Right renal cortex interstitium (tissue), 3 donors: ENCODE results near the gene ITIH5. TPM values are rescaled to one million over a fixed set of nuclear protein-coding genes. Genes with fewer than 3 reads are reported as not detected.
"Not testable (repeated sequence)": the region's sequence is repeated elsewhere in the genome, so short reads cannot be mapped to it uniquely, and the experiment has no call there.

Experiments
- DNase-seq, 3 donors: peaks; one replicate each; pipeline ENCODE4 v3.0.0-alpha.2; 2013; ENCODE audit warnings: low read depth in 3 of 3, low spot score in 2 of 3
- polyA plus RNA-seq, 3 donors: library from polyadenylated mRNA; unstranded; fragments of 120-200 nt; gene quantifications; one replicate each; pipeline ENCODE4 v1.2.1, GENCODE V29; 2013; ENCODE audit not compliant: insufficient read length in 3 of 3

ITIH5 gene
- polyA plus RNA-seq, 3 donors = 21.9 to 25.9 (median 24.2) TPM

DNA sequence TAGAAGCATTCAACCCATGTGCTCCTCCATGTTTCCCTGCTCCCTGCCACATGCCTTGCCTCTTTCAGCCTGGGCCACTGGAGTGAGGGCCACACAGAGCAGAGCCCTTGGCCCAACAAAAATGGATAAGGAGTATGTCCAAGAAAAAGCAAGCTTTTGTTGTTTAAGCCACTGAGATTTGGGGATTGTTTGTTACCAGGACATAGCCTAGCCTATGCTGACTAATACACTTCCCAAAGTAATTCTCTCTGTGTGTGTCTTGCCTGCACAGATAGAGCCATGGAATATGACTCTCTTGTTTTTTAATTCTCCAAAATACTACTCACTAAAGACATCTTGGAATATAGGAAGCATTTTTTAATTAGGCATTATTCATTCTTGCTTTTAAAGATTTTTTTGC is 22.8 kb upstream of the ITIH5 start:
- no peak for DNase-seq

DNA sequence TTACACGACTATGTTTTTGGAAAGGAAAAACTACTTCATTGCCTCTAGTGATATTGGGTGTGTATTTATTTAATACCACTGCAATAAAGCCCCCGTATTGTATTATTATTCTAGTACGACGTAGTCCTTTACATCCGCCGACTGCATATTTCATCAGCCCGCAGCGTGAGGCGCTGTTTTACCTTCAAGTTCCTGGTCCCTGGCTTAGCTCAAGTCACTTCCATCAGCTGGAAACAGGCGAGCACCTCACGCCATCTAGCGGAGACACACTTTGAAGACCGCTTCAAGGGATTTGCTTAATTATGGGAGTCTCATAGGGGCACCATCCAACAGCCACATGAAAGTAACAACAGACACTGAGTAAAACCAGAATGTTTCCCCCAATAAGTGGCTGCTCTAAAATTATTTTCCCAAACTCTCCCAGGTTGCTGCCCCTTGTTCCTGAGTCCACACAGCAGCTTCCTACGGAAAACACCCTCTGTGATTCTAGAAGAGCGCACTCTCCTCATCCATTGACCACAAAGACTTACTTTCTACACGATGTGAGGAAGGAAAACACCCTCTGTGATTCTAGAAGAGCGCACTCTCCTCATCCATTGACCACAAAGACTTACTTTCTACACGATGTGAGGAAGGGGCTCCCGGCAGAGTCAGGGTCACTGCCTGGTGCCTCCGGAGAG is 20.6 kb upstream of the ITIH5 start:
- peak; percentile 71 to 77 (median 74) for DNase-seq

DNA sequence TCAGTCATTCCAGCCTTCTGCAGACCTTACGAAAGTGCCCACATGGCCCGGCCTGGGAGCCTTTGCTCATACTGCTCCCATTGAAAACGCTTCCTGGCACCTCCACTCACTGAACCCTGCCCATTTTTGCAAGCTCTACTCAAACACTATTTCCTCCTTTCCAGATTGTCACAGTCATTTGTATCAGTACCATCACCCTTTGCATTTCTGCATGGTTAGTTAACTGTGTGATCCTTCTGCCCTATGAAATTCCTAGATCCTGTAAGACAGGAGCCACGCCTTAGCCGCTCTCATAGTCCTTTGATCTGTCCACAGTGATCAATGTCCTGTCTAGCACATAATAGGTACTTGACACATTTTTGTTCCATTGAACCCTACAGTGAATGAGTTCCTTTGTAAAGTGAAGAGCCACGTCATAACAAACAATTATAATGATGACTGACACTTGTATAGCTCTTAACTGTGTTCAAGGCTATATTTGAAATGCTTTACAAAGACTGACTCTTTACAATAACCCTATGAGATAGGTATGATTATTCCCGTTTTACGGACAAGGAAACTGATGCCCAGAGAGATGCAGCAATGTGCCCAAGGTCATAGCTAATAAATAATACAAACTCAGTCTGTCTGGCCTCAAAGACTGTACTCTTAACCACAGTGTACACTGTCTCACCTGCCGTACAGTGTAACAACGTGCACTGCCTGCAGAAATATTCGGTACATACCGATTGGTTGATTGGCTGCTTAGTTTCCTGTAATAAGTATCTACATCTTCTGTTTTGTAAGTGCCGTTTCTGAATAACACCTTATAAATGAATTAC is 19.8 kb upstream of the ITIH5 start:
- DNase-seq = no peak

DNA sequence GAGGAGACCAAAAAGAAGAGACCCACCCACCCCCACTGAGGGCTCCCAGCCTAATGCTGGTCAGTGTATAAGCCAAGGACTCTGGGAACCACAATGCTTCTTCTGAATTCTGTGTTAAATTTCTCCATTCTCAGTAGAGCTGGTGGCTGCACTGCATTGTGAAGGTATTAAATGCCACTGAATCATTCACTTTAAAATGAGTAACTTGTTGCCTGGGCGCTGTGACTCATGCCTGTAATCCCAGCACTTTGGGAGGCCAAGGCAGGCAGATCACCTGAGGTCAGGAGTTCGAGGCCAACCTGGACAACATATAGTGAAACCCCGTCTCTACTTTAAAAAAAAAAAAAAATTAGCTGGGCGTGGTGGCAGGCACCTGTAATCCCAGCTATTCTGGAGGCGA is 13.3 kb upstream of the ITIH5 start:
- DNase-seq = not testable (repeated sequence)

DNA sequence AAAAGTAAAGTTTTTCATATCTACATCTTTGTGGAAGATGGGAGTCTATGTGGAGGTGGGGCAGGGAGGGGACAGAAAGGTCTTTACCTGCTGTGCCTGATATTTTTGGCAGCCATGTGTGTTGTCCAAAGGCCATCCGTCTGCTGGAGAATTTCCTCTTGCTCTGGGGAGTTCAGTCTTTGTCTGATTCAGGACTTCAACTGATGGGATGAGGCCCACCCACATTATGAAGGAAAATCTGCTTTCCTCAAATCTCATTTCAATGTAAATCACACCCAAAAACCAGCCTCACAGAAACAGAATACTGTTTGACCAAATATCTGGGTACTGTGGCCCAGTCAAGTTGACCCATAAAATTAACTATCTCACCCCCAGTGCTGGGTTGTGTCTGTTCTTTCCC is 12.5 kb upstream of the ITIH5 start:
- DNase-seq = no peak

DNA sequence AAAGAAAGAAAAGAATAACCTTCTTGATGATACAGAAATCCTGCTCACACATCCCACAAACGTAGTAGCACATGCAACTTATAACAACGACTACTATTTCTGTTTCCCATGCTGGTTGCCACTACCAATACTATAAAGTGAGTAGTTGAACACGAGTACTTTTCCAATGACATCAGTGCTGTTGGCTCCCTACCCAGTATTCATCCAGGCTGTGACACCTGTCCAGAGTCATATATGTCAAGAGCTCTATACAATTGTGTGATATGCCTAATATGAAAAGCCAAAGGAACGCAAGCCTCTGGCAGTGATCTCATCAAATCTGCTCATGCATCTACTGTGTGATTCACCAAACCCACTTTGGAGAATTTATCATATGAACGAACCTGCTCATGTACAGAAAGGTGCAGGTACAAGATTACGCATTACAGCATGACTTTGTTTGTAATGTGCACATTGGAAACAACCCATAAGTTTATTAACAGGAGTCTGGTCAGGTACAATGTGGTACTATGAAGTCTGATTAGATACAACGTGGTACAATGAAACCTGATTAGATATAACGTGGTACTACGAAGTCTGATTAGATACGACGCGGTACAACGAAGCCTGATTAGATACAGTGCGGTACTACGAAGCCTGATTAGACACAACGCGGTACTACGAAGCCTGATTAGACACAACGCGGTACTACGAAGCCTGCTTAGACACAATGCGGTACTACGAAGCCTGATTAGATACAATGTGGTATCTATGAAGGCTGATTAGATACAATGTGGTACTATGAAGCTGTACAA is 5.8 kb upstream of the ITIH5 start:
- DNase-seq = no peak

DNA sequence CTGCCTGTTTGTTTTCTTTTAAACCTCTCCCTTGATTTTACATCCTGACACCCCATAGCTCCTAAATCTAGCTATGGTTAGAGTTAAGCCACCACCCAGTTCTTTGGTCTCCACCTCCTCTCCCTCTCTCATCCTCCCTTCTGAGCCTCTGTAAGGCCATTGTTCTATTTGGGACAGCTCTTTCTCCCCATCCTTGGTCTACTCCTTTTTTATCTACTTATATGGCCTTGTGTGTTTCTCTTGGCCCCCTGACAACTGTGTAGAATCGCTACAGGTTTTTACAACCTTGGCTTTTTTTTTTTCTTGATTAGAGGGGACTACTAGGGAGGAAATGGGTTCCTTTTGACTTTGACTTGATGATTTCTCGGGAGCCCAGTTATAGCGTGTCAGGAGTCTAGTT is 3.4 kb upstream of the ITIH5 start:
- no peak for DNase-seq

DNA sequence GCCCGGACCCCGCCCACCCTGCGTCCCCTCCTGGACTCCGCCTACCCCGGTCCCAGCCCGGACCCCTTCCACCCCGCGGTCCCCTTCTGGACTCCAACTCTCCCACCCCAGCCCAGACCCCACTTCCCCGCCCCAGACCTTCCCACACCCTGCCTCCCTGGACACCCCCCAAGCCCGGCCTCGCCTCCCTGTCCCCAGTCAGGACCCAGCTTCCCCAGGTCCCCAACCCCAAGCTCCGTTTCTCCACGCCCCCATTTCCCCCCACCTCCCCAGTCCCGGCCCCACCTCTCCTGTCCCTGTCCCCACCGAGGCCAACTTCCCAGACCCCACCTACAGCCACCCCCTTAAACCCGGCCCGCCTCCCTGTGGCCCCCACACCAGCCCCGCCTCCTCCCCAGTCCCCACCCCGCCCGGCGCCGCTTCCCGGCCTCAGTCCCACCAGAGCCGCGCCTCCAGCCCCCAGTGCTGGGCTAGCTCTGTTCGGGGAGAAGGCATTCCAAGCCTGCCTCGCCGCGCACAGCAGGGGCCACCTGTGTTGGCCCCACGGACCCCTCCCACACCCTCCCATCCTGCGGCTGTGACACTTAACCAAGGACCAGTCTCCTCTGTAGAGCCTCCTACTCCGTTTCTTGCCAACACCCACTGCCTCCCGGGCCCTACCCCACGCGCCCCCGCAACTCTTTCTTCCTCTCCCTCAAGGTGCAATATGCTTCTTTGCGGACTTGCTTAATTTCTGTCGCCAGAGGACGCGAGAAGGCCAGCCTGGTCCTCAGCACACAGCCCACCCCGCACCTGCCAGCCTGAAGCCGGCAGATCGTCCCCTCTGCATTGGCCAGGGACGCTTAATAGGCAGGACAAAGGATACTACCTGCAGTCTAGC is 736 bp upstream of the ITIH5 start:
- no peak for DNase-seq

DNA sequence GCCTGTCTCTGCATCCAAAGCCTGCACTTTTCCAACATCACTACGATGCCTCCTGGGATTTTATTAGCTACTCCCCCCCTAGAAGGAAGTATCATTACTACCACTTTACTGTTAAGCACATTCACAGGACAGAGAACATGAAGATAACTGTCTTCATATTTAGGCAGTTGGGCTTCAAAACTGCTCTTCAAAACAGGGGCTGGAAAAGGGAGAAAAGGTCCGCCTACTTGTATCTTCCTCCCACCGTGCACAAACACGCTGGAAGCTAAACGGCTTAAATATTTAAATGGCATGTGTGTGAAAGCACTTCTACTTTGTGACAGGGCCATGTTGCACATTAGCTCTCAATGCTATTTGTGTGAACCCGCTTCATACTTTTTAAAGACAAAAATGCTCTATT is 999 bp downstream of the ITIH5 start:
- no peak for DNase-seq

DNA sequence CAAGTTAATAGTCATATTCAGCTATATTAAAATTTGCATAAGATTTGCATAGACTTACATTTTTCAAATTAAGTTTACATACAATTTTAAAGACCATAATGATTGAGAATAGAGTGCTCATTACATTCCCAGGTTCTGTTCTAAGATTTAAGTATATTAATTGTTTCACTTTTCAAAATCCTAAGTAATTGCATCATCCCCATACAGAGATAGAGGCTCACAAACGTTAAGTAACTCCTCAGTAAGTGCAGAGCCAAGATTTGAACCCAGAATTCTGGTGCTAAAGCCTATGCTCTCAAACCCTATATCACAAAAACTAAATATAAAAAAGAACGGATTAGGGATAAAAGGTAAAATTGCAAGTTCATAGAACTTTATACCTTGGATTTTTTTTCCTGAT is 2.1 kb downstream of the ITIH5 start:
- DNase-seq = no peak

DNA sequence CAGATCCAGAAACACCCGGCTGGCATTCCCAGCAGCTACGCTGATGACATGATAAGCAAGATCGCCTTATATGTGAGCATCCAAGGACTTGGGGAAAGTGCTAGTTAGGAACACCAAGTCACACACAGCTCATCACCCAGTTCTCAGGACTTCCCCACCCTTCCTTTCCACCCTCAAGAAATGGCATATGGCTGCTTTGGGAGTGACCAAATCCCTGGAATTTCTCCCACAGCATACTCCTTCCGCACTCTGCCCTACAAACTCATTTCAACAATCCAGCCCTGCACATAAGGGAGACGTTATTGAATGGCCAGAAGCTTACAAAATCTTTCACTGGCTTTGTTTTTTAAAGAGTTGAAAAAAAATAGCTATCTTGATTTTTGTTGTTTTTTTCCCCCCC is 4.2 kb downstream of the ITIH5 start:
- DNase-seq = no peak

DNA sequence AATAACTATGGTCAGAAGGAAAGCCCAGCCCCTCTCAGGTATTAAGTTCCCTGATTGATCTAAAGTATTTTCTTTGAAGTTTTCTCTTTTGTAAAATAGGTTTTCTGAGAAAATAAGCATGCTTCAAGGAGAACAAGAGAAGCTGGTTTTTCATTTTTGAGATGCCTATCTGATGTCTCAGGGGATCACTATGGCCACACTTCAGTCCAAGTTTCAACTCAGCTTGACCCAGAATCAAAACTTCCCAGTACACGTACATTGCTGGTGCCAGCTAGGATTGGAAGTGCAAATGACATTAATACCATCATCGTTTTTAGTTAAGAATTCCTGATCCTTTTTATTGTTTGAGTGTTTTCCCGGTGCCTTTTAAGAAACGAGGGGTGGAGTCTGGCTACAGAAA is 7.2 kb downstream of the ITIH5 start:
- DNase-seq = no peak

DNA sequence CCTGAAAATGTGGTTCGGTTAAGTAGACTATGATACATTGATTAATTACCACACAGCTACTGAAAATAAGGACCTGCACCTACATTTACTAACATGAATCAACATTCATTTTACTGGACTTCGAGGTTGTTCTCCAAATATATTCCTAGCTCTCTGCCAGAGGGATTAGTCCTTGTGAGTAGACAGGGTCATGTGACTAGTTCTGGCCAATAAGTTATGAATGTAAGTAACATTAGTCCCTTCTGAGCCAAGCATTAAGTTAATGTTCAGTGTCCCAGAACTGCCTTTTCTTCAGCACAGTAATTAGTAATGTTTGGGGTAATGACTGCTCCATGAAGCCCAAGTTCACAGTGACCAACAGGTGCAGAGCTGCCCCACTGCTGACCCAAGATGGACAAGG is 9.2 kb downstream of the ITIH5 start:
- DNase-seq = no peak

DNA sequence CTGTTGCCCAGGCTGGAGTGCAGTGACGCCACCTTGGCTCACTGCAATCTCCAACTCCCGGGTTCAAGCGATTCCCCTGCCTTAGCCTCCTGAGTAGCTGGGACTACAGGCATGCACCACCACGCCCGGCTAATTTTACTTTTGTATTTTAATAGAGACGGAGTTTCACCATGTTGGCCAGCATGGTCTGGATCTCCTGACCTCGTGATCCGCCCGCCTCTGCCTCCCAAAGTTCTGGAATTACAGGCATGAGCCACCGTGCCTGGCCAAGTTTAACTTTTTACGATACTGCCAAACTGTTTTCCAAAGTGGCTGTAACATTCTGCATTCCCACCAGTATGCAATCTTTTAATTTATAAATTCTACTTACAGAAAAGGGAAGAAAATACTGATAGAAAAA is 9.7 kb downstream of the ITIH5 start:
- not testable (repeated sequence) for DNase-seq

DNA sequence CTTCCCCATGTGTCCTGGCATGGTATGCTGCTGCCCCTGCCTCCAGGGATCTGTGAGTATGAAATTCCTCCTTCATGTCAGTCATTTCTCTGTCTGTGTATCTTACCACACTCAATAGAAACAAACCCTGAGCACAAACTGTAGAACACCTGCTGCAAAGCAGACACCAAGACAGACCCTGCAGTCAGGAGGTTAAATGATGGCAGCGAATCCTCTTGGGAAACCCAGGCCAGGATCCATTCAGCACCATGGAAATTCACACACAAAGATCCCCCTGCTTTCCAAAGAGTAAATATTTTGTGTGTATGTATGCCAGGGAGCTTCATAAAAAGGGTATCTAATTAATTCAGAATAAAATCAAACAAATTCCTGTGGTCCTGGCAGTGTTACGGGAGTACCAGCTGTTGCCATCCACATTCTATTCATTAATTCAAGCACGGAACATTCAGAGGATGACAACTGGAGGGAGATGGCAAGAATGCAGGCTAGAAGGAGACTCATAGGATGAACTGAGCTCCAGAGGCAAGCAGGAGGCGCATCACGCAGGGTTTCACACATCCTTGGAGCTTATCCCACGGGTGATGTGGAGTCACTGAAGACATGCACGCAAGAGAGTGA is 14.8 kb downstream of the ITIH5 start:
- no peak for DNase-seq

DNA sequence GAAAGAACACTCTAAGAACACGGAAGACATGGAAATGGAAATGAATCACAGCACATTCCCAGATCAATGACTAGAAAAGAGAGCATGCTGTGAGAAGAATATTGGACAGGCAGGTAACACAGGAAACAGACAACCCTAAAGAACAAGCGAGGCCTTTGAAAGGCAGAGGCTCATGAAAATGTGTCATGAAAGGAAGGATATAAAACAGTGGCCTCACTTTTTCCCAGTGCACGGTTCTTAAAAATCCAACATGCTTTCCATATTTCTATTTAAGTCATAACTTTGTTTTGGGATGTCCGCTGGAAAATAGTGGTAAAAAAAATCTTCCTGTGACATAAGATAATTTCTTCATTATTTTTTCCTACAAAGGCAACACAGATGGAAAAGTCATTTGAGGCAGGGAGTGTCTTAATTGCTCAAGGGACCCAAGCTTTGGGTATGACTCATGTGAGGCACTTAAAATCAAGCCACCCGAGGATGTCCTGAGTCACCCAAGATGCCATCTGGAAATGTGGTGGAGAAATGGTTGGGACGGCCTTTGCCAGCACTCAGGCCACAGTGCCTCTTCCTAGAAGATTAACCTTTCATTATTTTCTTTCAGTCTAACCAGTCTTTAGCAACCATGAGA is 17.0 kb downstream of the ITIH5 start:
- no peak for DNase-seq

DNA sequence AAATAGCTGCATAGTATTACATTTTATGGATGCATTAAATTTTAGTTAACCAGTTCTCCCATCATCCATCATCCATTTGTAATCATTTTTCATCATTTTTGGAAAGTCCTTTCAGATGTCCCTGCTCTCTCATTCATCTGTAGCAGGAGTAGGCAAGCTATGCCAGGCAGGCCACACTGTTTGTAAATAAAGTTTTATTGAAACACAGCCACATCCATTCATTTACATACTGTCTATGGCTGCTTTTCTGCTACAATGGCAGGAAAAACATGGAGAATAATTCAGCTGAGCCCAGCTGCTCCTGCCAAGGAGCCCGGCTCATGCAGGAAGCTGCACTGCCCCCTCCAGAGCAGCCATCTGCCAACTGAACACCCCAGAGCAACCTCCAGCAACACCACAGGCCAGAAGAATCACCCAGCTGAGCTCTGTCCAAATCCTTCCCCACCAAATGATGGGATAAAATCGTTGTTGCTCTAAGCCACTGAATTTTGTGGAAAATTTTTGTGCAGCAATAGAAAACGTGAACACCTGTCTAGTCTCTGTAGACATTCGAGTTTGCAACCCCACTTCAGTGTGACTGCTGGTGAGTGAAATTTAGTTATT is 19.6 kb downstream of the ITIH5 start:
- no peak for DNase-seq

DNA sequence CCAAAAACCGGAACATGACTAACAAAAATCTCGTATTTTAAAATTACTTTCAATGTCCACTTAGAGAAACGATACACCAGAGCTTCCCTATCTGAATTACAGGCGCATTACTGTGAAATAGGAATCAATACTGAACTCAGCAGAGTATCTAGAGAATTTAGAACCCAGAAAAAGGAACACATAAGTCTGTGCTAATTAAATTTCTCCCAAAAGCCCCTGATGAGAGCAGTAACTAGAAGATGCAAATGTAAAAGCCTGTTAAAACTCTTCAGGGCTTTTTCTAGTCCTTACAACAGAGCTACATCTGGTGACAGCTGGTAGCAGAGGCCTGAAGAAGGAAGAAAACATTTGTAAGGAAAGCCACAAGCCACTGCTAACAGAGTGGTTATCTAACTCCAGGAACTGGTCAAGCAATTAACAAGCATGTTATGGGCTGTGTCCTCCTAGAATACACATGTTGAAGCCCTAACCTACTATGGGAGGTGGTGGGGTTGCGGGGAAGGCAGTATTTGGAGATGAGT is 24.2 kb downstream of the ITIH5 start:
- no peak for DNase-seq
